Measurements from ENCODE around the gene MAP2K5.

MAP2K5 gene

DNA sequence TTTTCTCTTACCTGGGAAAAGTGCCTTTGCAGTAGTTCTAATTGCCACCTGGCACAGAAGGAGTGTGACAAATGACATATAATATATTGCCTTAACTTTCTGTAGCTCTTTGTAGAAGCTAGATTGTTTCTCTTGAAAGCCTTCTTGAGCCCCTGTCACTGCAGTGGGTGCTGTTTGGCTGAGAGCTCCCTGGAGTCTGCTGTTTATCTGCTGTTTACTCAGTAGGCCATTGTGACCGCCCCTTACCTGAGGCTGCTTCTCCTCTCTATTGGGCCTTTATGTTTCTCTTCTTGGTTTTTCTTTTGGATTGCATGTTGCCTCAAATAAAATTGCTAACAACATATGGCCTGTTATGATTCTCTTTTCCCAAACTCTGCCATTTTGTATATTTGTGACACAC lies 16.7 kb downstream of the MAP2K5 start:
- no peak overlapping the region for H3K27ac ChIP-seq
- TF ChIP-seq, protein P1, sequence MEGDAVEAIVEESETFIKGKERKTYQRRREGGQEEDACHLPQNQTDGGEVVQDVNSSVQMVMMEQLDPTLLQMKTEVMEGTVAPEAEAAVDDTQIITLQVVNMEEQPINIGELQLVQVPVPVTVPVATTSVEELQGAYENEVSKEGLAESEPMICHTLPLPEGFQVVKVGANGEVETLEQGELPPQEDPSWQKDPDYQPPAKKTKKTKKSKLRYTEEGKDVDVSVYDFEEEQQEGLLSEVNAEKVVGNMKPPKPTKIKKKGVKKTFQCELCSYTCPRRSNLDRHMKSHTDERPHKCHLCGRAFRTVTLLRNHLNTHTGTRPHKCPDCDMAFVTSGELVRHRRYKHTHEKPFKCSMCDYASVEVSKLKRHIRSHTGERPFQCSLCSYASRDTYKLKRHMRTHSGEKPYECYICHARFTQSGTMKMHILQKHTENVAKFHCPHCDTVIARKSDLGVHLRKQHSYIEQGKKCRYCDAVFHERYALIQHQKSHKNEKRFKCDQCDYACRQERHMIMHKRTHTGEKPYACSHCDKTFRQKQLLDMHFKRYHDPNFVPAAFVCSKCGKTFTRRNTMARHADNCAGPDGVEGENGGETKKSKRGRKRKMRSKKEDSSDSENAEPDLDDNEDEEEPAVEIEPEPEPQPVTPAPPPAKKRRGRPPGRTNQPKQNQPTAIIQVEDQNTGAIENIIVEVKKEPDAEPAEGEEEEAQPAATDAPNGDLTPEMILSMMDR (IDR thresholded peaks at IDR 0.05): no peak
- TF ChIP-seq ZFX (IDR thresholded peaks at IDR 0.05; ENCODE audit: borderline replicate concordance): no peak

DNA sequence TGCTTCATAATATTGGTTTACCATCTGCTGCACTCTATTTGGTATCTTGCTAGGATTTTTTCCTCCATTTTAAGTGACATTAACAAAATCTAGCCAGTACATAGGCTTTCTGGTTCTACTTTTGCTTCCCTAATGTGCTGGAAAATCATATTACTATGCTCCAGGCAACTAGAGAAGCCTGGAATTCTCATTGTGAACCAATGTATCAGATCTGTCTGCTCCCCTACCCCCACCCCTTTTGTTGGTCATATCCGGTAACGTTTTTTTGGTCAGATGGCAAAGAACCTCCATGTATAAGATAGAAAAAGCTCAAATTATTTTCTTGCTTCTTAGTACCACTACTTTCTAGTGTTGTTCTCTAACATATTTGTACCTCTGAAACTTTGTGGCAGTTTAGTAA lies 17.1 kb downstream of the MAP2K5 start:
- no peak overlapping the region for H3K27ac ChIP-seq
- no peak for TF ChIP-seq ZFX (IDR thresholded peaks at IDR 0.05; ENCODE audit: borderline replicate concordance)
- TF ChIP-seq, protein P1 (IDR thresholded peaks at IDR 0.05): no peak

DNA sequence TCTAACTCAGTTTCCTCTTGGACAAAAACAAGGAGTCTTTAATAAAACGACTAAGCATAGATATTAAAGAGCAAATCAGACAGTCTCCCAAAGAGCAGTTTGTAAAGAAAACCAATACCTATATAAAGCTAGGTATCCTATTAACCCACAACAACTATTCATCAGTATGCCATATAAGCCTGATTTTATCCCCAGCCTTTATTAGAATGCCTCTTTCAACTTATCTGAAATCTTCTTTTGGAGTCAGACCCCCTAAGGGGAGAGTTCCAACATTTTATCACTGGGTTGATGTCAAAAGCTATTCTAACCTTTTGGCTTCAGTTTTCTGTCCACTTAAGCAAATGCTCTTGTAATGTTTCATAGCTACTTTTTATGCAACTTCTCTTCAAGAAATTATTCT lies 17.8 kb downstream of the MAP2K5 start:
- H3K27ac ChIP-seq: no peak overlapping the region
- TF ChIP-seq ZFX (IDR thresholded peaks at IDR 0.05; ENCODE audit: borderline replicate concordance): no peak
- TF ChIP-seq, protein P1 (IDR thresholded peaks at IDR 0.05): no peak

DNA sequence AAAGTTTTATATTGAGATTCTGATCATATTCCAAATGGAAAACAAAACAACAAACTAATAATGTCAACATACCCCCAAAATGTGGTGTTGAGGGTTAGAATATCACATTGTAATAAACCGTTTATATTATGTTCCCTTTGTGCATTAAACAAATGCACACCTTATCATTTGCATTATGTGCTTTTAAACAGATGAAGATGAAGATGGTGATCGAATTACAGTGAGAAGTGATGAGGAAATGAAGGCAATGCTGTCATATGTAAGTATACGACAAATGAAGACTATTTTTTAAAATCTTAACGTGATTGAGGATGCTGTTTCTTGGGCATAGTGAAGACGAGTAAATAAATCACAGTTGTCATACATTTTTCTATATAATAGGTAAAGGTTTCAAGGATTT lies 20.6 kb downstream of the MAP2K5 start:
- H3K27ac ChIP-seq: no peak overlapping the region
- no peak for TF ChIP-seq ZFX (IDR thresholded peaks at IDR 0.05; ENCODE audit: borderline replicate concordance)
- TF ChIP-seq, protein P1 (IDR thresholded peaks at IDR 0.05): no peak

DNA sequence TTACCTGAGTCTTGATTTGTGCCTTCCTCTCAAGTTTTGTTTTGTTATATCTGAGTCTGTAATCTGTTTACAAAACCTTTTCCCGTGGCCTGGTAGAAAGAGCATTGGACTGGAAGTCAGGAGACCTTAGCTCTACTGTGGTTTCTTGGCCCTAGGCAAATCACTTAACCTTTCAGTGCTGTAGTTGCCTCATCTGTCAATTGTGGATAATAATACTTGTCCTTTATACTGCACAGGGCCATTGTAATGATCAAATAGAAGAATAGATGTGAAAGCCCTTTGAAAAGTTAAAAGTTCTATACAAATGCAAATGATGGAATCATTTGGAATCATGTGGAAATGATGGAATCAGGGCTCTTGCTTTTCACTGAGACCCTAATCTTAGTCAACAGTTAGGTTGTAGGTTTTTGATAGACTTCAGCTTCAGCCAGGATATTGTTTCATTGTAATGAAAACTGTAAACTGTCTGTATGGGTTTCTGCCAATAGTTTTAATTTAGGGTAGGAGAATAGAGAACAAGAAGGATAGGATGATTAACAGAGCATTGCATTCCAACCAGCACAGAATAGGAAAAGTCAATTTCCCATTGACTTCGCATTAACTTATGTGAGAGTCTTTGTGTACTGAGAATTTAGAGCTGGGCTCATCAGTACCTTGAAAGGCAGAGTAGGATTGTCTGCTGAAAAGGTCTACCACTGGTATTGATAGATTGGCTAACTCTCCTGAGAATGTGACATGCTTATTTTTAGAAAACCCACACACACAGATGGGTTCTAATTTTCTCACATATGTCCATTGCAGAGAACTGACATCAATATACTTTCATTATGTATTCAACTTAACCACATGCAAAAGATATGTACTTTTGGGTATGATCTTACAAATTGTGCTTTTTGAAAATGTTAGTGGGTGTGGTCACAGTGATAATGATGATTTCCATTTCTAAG lies 21.8 kb downstream of the MAP2K5 start:
- no peak overlapping the region for H3K27ac ChIP-seq
- TF ChIP-seq ZFX (IDR thresholded peaks at IDR 0.05; ENCODE audit: borderline replicate concordance): no peak
- TF ChIP-seq, protein P1 (IDR thresholded peaks at IDR 0.05): no peak

DNA sequence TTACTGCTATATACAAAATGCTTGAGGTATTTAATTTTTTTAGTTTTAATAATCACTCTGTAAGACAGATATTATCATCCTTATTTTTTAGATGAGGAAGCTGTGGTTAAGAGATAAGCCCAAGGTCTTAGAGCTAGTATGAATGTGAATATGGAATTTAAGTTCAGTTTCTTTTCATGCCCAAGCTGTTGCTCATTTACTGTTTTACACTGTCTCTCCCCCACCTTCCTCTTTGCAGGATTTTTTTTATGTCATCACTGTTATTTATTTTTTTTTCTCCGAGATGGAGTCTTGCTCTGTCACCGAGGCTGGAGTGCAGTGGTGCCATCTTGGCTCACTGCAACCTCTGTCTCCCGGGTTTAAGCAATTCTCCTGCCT lies 22.5 kb downstream of the MAP2K5 start:
- no peak for TF ChIP-seq ZFX (IDR thresholded peaks at IDR 0.05; ENCODE audit: borderline replicate concordance)
- TF ChIP-seq, protein P1 (IDR thresholded peaks at IDR 0.05): no peak
- H3K27ac ChIP-seq: no peak overlapping the region

DNA sequence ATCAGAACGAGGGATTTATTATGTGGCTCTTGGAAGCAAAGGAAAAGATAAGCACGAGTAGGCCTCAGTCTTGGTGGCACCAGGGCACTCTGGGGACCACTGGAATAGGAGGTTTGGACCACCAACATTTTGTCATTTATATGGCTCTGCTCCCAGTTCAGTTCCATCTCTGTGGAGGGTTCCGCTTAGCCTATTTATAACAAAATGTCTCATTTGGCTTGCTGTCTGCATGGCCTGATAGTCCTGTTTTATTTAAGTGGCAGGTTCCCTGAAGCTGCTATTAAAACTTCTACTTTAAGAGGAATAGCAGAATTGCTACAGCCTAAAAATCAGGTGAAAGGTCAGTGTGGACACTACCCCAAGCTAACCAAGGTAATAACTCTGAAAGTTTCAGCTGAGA lies 27.2 kb downstream of the MAP2K5 start:
- no peak overlapping the region for H3K27ac ChIP-seq
- TF ChIP-seq, protein P1 (IDR thresholded peaks at IDR 0.05): no peak
- no peak for TF ChIP-seq ZFX (IDR thresholded peaks at IDR 0.05; ENCODE audit: borderline replicate concordance)
